Measurements from ENCODE around the gene ATP2B2.

ATP2B2 gene

GRCh38 chr3:10508619-10509260 is 3.4 kb upstream of the ATP2B2 start:
- no peak overlapping the region for H3K4me3 ChIP-seq (ENCODE audit: low read depth, low read length)
- TF ChIP-seq CTCF (IDR thresholded peaks at IDR 0.05; ENCODE audit: low read depth, low read length, missing control alignments) = no peak
- DNase-seq (ENCODE audit: low read depth) = no peak

GRCh38 chr3:10508235-10508618 is 2.8 kb upstream of the ATP2B2 start:
- DNase-seq (ENCODE audit: low read depth) = no peak
- no peak overlapping the region for H3K4me3 ChIP-seq (ENCODE audit: low read depth, low read length)
- no peak for TF ChIP-seq CTCF (IDR thresholded peaks at IDR 0.05; ENCODE audit: low read depth, low read length, missing control alignments)

- no peak overlapping the region for H3K4me3 ChIP-seq (ENCODE audit: low read depth, low read length)
- no peak for DNase-seq (ENCODE audit: low read depth)
- no peak for TF ChIP-seq CTCF (IDR thresholded peaks at IDR 0.05; ENCODE audit: low read depth, low read length, missing control alignments)
These were observed 1.9 kb upstream of the ATP2B2 start for GRCh38 chr3:10507331-10507730.

- no peak for TF ChIP-seq CTCF (IDR thresholded peaks at IDR 0.05; ENCODE audit: low read depth, low read length, missing control alignments)
- H3K4me3 ChIP-seq (ENCODE audit: low read depth, low read length) = no peak overlapping the region
- DNase-seq (ENCODE audit: low read depth) = no peak
These were observed 1.3 kb upstream of the ATP2B2 start for GRCh38 chr3:10506696-10507095.

GRCh38 chr3:10505791-10506585 is 602 bp upstream of the ATP2B2 start:
- no peak for DNase-seq (ENCODE audit: low read depth)
- no peak for TF ChIP-seq CTCF (IDR thresholded peaks at IDR 0.05; ENCODE audit: low read depth, low read length, missing control alignments)
- H3K4me3 ChIP-seq (ENCODE audit: low read depth, low read length) = no peak overlapping the region

- H3K4me3 ChIP-seq (ENCODE audit: low read depth, low read length) = no peak overlapping the region
- no peak for TF ChIP-seq CTCF (IDR thresholded peaks at IDR 0.05; ENCODE audit: low read depth, low read length, missing control alignments)
- no peak for DNase-seq (ENCODE audit: low read depth)
These were observed 976 bp downstream of the ATP2B2 start for GRCh38 chr3:10504171-10505049.
